B cell (primary cell): ENCODE measurements around the gene PKIB. TPM values are rescaled to one million over a fixed set of nuclear protein-coding genes. Genes with fewer than 3 reads are reported as not detected.

Experiments
- ATAC-seq: fragments of 200-7000 bp; cut with Tn5 transposase; one replicate; pipeline ENCODE4 v1.10.0; 2021; ENCODE audit warnings: low read depth, mild to moderate bottlenecking, moderate number of reproducible peaks, moderate library complexity
- CTCF ChIA-PET: fragments of 350-600 bp; sonication (Branson Sonifier 250); formaldehyde crosslinking; loops from one replicate; lab custom pipeline; 2021; ENCODE audit warnings: antibody characterized with exemption, inconsistent platforms; lab: Charles Lee
- POLR2A ChIA-PET: fragments of 350-600 bp; sonication (Branson Sonifier 250); formaldehyde crosslinking; loops from one replicate; lab custom pipeline; 2021; ENCODE audit warnings: antibody characterized with exemption; lab: Charles Lee
- DNase-seq: peaks from one replicate; pipeline ENCODE4 v3.0.0; 2013
- H2AFZ ChIP-seq: 2 replicates; pipeline ENCODE4 v1.6.1; 2012; ENCODE audit warnings: mild to moderate bottlenecking, low read depth, low read length; ENCODE audit not compliant: insufficient read depth, poor library complexity, severe bottlenecking
- H3K27ac ChIP-seq, 2 donors: 1 replicate in 1 of 2; 2 replicates in 1 of 2; pipeline ENCODE4 v1.5.1; 2012 to 2013; ENCODE audit warnings: low read length in 2 of 2, mild to moderate bottlenecking in 2 of 2, moderate library complexity in 1 of 2
- H3K27me3 ChIP-seq, 4 experiments: fragments of 200-600 bp in 1 of 4; sonication (generic) in 1 of 4; replicated peaks in 1 of 4; 1 replicate in 2 of 4; 2 replicates in 2 of 4; pipeline versions ENCODE4 v1.6.1 to v1.7.0; 2013 to 2016; ENCODE audit warnings: low read length in 3 of 4, mild to moderate bottlenecking in 2 of 4, mixed read lengths in 1 of 4, moderate library complexity in 1 of 4; ENCODE audit not compliant: insufficient read depth in 4 of 4, control insufficient read depth in 3 of 4; ENCODE audit errors: control extremely low read depth in 1 of 4
- H3K36me3 ChIP-seq, 2 experiments: replicated peaks in 1 of 2; 1 replicate in 1 of 2; 2 replicates in 1 of 2; pipeline versions ENCODE4 v1.6.1 to v1.7.1; 2013; ENCODE audit warnings: low read length in 1 of 2; ENCODE audit not compliant: insufficient read depth in 2 of 2, control insufficient read depth in 1 of 2; ENCODE audit errors: control extremely low read depth in 1 of 2, extremely low read depth in 1 of 2
- H3K4me1 ChIP-seq, 2 donors: fragments of 200-600 bp in 1 of 2; sonication (generic) in 1 of 2; 1 replicate in 1 of 2; 2 replicates in 1 of 2; pipeline versions ENCODE4 v1.5.1 to v1.6.1; 2013 to 2017; ENCODE audit warnings: low read length in 2 of 2; ENCODE audit not compliant: control insufficient read depth in 2 of 2, insufficient read depth in 2 of 2
- H3K4me2 ChIP-seq: replicated peaks from 2 replicates; pipeline ENCODE3; 2012; ENCODE audit warnings: mild to moderate bottlenecking, low read depth, low read length; ENCODE audit not compliant: poor library complexity, severe bottlenecking
- H3K4me3 ChIP-seq, 5 experiments: fragments of 200-600 bp in 1 of 5; sonication (generic) in 1 of 5; 1 replicate in 3 of 5; 2 replicates in 2 of 5; pipeline versions ENCODE4 v1.5.1 to v1.7.0; 2011 to 2016; ENCODE audit warnings: low read length in 4 of 5, mild to moderate bottlenecking in 4 of 5, low read depth in 2 of 5, control low read depth in 1 of 5, moderate library complexity in 1 of 5; ENCODE audit not compliant: insufficient read depth in 1 of 5; ENCODE audit errors: control extremely low read depth in 1 of 5, extremely low read depth in 1 of 5
- H3K79me2 ChIP-seq: fragments of 200-600 bp; sonication (generic); one replicate; pipeline ENCODE4 v1.6.0; 2016; ENCODE audit warnings: low read length; ENCODE audit not compliant: control insufficient read depth, insufficient read depth
- H3K9ac ChIP-seq: fragments of 200-600 bp; sonication (generic); 2 replicates; pipeline ENCODE4 v1.6.1; 2017; ENCODE audit warnings: mild to moderate bottlenecking, low read length, moderate library complexity
- H3K9me3 ChIP-seq, 3 donors: one replicate each; pipeline versions ENCODE4 v1.6.1 to v1.7.1; 2013; ENCODE audit warnings: low read length in 2 of 3; ENCODE audit not compliant: control insufficient read depth in 2 of 3, insufficient read depth in 1 of 3; ENCODE audit errors: control extremely low read depth in 1 of 3
- H4K20me1 ChIP-seq: 2 replicates; pipeline ENCODE4 v1.6.0; 2012; ENCODE audit warnings: mild to moderate bottlenecking, low read length; ENCODE audit not compliant: insufficient read depth, control insufficient read depth, poor library complexity, severe bottlenecking
- H3K27ac Mint-ChIP-seq: one replicate; pipeline ENCODE4 v1.8.0; 2021; ENCODE audit warnings: mixed read lengths
- H3K27me3 Mint-ChIP-seq: one replicate; pipeline ENCODE4 v1.8.0; 2021; ENCODE audit warnings: mixed read lengths
- H3K4me1 Mint-ChIP-seq: one replicate; pipeline ENCODE4 v1.8.0; 2021; ENCODE audit warnings: mixed read lengths
- H3K4me3 Mint-ChIP-seq: one replicate; pipeline ENCODE4 v1.8.0; 2021; ENCODE audit warnings: mixed read lengths
- H3K9me3 Mint-ChIP-seq: one replicate; pipeline ENCODE4 v1.8.0; 2022; ENCODE audit warnings: mixed read lengths; ENCODE audit not compliant: insufficient read depth
- CTCF ChIP-seq: fragments of 200-600 bp; IDR thresholded peaks from one replicate; pipeline ENCODE4 v1.8.0; 2022; ENCODE audit warnings: antibody characterized with exemption, mild to moderate bottlenecking
- EZH2 ChIP-seq: IDR thresholded peaks from 2 replicates; pipeline ENCODE4 v1.6.1; 2012; ENCODE audit warnings: borderline replicate concordance, low read depth, mild to moderate bottlenecking, moderate library complexity, low read length; ENCODE audit not compliant: insufficient read depth, poor library complexity, severe bottlenecking
- WGBS: methylation state at CpG from one replicate; pipeline ENCODE4 v1.1.5; 2013; ENCODE audit warnings: missing lambda C conversion rate; ENCODE audit not compliant: insufficient coverage; 5-methylcytosine and 5-hydroxymethylcytosine counted together
- intact Hi-C: fragments of 100-400 bp; cut with micrococcal nuclease; formaldehyde crosslinking; loops from one replicate; pipeline ENCODE4 v1.10.0; 2022
- polyA plus RNA-seq: library from polyadenylated mRNA; depleted of rRNA; stranded (reverse); fragments of >200 nt; gene quantifications from 2 replicates; pipeline ENCODE4 v1.2.3, GENCODE V29; 2012
- total RNA-seq, 2 donors: library from RNA; stranded (reverse); fragments of 120-200 nt in 1 of 2; gene quantifications; 1 replicate in 1 of 2; 2 replicates in 1 of 2; pipeline versions ENCODE4 v1.2.3 to v1.2.4, GENCODE V29; 2013 to 2022

Gene PKIB
- total and polyA plus RNA-seq, 2 donors (not counting 1 experiment from before 2014, with no cell fraction given), result 0.27 to 1.2 TPM

DNA sequence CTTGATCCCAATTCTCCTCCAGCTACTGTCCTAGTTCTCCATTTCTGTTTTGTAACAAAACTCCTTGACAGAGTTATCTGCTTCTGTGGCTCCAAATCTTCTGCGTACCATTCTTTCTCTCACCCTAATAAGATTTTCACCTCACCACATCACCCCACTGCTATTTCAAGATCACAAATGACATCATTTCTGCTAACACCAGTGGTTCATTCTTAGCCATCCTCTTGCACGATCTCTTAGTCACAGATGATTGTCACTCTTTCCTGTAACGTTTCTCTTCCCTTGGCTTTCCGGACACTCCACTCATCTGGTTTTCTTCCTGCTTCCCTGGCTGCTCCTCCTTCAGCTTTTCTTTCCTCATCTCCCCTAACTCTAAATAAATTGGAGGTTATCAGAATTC is 112.5 kb downstream of the PKIB start:
- TF ChIP-seq CTCF, result no peak
- H3K27me3 ChIP-seq, result no peaks in the 10 kb centered on the region
- WGBS, result 86% methylated on average over 2 of the region's 4 CpGs
- Mint-ChIP-seq H3K4me1 (no peaks in the 10 kb centered on the region), H3K27me3 (peaks cover 12% of the 10 kb centered on the region), H3K4me3 (no peak overlapping the region), H3K27ac (no peak overlapping the region), H3K9me3 (no peaks in the 10 kb centered on the region)
- DNase-seq, result no peak
- no peaks in the 10 kb centered on the region for H3K36me3 ChIP-seq
- no peak overlapping the region for H3K4me3 ChIP-seq
- CTCF ChIA-PET, result interaction anchor here (1.5 to 1.8 kb wide), 2 partner anchors 9 to 116 kb away, joined by 6 to 7 read pairs; no protein-coding TSS in a partner anchor
- intact Hi-C loops, result loop anchor here (10.0 kb wide), 1 partner anchor 248 kb away; the partner anchor contains the start of gene SERINC1
- no peak overlapping the region for H3K27ac ChIP-seq
- POLR2A ChIA-PET, result no interaction called here
- ATAC-seq, result no peak
- H3K9ac ChIP-seq, result no peak overlapping the region
- H3K4me2 ChIP-seq, result no peak overlapping the region
- no peaks in the 10 kb centered on the region for H3K79me2 ChIP-seq
- H3K9me3 ChIP-seq, result no peaks in the 10 kb centered on the region
- no peaks in the 10 kb centered on the region for H3K4me1 ChIP-seq
- H4K20me1 ChIP-seq, result no peaks in the 10 kb centered on the region
- H2AFZ ChIP-seq, result no peak overlapping the region

DNA sequence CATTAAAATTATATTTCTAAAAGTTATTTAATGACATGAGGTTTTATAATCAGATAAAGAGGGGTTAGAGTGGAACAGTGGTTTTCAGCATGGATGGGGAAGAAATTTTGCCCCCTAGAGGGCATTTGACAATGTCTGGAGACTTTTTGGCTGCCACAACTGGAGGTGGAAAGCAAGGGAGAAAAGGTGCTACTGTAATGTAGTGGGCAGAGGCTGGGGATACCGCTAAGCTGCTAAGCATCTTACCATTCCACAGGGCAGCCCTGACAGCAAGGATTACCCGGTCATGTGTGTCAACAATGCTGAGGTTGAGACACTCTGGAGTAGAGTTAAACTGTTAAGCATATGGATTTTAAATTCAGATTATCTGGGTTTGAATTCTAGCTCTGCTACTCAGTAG is 116.4 kb downstream of the PKIB start:
- no peaks in the 10 kb centered on the region for H4K20me1 ChIP-seq
- no peaks in the 10 kb centered on the region for H3K4me1 ChIP-seq
- POLR2A ChIA-PET, result no interaction called here
- no peak overlapping the region for H3K4me2 ChIP-seq
- H3K36me3 ChIP-seq, result no peaks in the 10 kb centered on the region
- intact Hi-C loops, result loop anchor here (10.0 kb wide), 1 partner anchor 252 kb away; the partner anchor contains the start of gene SERINC1
- H3K9ac ChIP-seq, result no peak overlapping the region
- no peaks in the 10 kb centered on the region for H3K9me3 Mint-ChIP-seq
- no peak overlapping the region for H3K4me3 ChIP-seq
- peaks cover 5% of the 10 kb centered on the region for H3K27me3 Mint-ChIP-seq
- H3K4me3 Mint-ChIP-seq, result no peak overlapping the region
- CTCF ChIA-PET, result interaction anchor here (0.8 to 8.8 kb wide), 3 partner anchors 22 to 236 kb away, joined by 3 to 104 read pairs (median 5); no protein-coding TSS in a partner anchor
- no peaks in the 10 kb centered on the region for H3K79me2 ChIP-seq
- H3K27me3 ChIP-seq, result no peaks in the 10 kb centered on the region
- H3K27ac Mint-ChIP-seq, result no peak overlapping the region
- no peak overlapping the region for H3K27ac ChIP-seq
- DNase-seq (no peak), ATAC-seq (no peak)
- WGBS, result no CpG with 5 or more reads among the region's 2 CpGs
- TF ChIP-seq EZH2, result no peak
- TF ChIP-seq CTCF, result peak; percentile 47
- no peak overlapping the region for H2AFZ ChIP-seq
- H3K9me3 ChIP-seq, result no peaks in the 10 kb centered on the region
- no peaks in the 10 kb centered on the region for H3K4me1 Mint-ChIP-seq
